Fibroblast of villous mesenchyme (primary cell): ENCODE data around the gene CD163L1. TPM values are rescaled to one million over a fixed set of nuclear protein-coding genes. Genes with fewer than 3 reads are reported as not detected.
"Not testable (repeated sequence)": the region's sequence is repeated elsewhere in the genome, so short reads cannot be mapped to it uniquely, and the experiment has no call there.

Source experiments
- DNase-seq: peaks from one replicate; pipeline ENCODE4 v3.0.0-alpha.2; 2010; ENCODE audit warnings: low read depth
- H3K4me3 ChIP-seq: 2 replicates; pipeline ENCODE4 v1.5.1; 2011; ENCODE audit warnings: low read depth, mild to moderate bottlenecking, low read length
- CTCF ChIP-seq: IDR thresholded peaks from 2 replicates; pipeline ENCODE4 v1.5.1; 2012; ENCODE audit warnings: low read depth, mild to moderate bottlenecking, low read length; ENCODE audit not compliant: insufficient read depth
- total RNA-seq: library from RNA; depleted of rRNA; stranded (reverse); fragments of >200 nt; gene quantifications from 2 replicates; pipeline ENCODE4 v1.2.3, GENCODE V29; 2012

CD163L1 gene
- total RNA-seq, 1 donor: 7.3 TPM

- no peak for TF ChIP-seq CTCF
- H3K4me3 ChIP-seq: no peak overlapping the region
- DNase-seq: no peak
These were observed 104.3 kb downstream of the CD163L1 start for GRCh38 chr12:7339675-7340074.

- H3K4me3 ChIP-seq, DNase-seq: not testable (repeated sequence)
These were observed 106.2 kb downstream of the CD163L1 start for GRCh38 chr12:7337790-7338189.

GRCh38 chr12:7327918-7328317 is 116.0 kb downstream of the CD163L1 start:
- no peak overlapping the region for H3K4me3 ChIP-seq
- no peak for DNase-seq
- no peak for TF ChIP-seq CTCF

- no peak for DNase-seq
- no peak for TF ChIP-seq CTCF
- H3K4me3 ChIP-seq: no peak overlapping the region
These were observed 119.8 kb downstream of the CD163L1 start for GRCh38 chr12:7324176-7324575.

- TF ChIP-seq CTCF: no peak
- DNase-seq: no peak
- no peak overlapping the region for H3K4me3 ChIP-seq
These were observed 121.4 kb downstream of the CD163L1 start for GRCh38 chr12:7322599-7322998.

- no peak for TF ChIP-seq CTCF
- H3K4me3 ChIP-seq: no peak overlapping the region
- no peak for DNase-seq
These were observed 122.3 kb downstream of the CD163L1 start for GRCh38 chr12:7321624-7322023.

- peak; percentile 12 for TF ChIP-seq CTCF
- DNase-seq: no peak
- H3K4me3 ChIP-seq: no peak overlapping the region
These were observed 124.0 kb downstream of the CD163L1 start for GRCh38 chr12:7319930-7320329.
